Spinal cord (tissue), 10 donors: ENCODE measurements around the gene BMP7. TPM values are rescaled to one million over a fixed set of nuclear protein-coding genes. Genes with fewer than 3 reads are reported as not detected.
A peak's percentile ranks its signal among the peaks of the same experiment; 100 is the strongest.

Source experiments
- DNase-seq, 6 donors: peaks; one replicate each; pipeline versions ENCODE4 v3.0.0 to v3.0.0-alpha.2; 2013 to 2015; ENCODE audit warnings: low spot score in 6 of 6, low read depth in 4 of 6
- H3K27ac ChIP-seq: one replicate; pipeline ENCODE4 v1.5.1; 2013; ENCODE audit warnings: low read depth, low read length, control low read depth
- H3K27me3 ChIP-seq: one replicate; pipeline ENCODE4 v1.6.1; 2013; ENCODE audit warnings: low read length; ENCODE audit not compliant: control insufficient read depth, insufficient read depth
- H3K36me3 ChIP-seq: one replicate; pipeline ENCODE4 v1.6.1; 2013; ENCODE audit warnings: low read length; ENCODE audit not compliant: control insufficient read depth, insufficient read depth
- H3K4me1 ChIP-seq: one replicate; pipeline ENCODE4 v1.6.1; 2013; ENCODE audit warnings: low read length; ENCODE audit not compliant: control insufficient read depth, insufficient read depth
- H3K4me3 ChIP-seq: one replicate; pipeline ENCODE4 v1.5.1; 2013; ENCODE audit warnings: low read depth, low read length, control low read depth
- H3K9me3 ChIP-seq: one replicate; pipeline ENCODE4 v1.6.1; 2013; ENCODE audit warnings: low read length; ENCODE audit not compliant: control insufficient read depth, insufficient read depth
- WGBS: methylation state at CpG from one replicate; pipeline ENCODE4 v1.1.5; 2013; ENCODE audit warnings: missing lambda C conversion rate; ENCODE audit not compliant: insufficient coverage; 5-methylcytosine and 5-hydroxymethylcytosine counted together
- polyA plus RNA-seq, 2 donors: library from polyadenylated mRNA; unstranded; fragments of 120-200 nt; gene quantifications; one replicate each; pipeline ENCODE4 v1.2.1, GENCODE V29; 2013; ENCODE audit not compliant: insufficient read length in 2 of 2
- total RNA-seq, 2 donors: library from RNA; depleted of rRNA in 1 of 2; stranded (reverse); fragments of 120-200 nt in 1 of 2; fragments of >200 nt in 1 of 2; gene quantifications; one replicate each; pipeline versions ENCODE4 v1.2.3 to v1.2.4, GENCODE V29; 2013 to 2014
- donor health status: healthy.

BMP7 gene
- total and polyA plus RNA-seq, 4 donors, result 25.4 to 67.9 (median 54.7) TPM

GRCh38 chr20:57145089-57145631, 121.3 kb downstream of the BMP7 start:
- H3K4me1 ChIP-seq, result peaks cover 27% of the 10 kb centered on the region
- H3K4me3 ChIP-seq, result no peak overlapping the region
- H3K27ac ChIP-seq, result no peak overlapping the region
- H3K36me3 ChIP-seq, result no peaks in the 10 kb centered on the region
- H3K27me3 ChIP-seq, result no peaks in the 10 kb centered on the region
- peak in 1 of 6 donors; percentile 28 for DNase-seq
- WGBS, result 83% methylated on average over 7 of the region's 8 CpGs
- no peaks in the 10 kb centered on the region for H3K9me3 ChIP-seq

- Histone ChIP-seq H3K4me1 (peaks cover 23% of the 10 kb centered on the region), H3K36me3 (no peaks in the 10 kb centered on the region), H3K27me3 (no peaks in the 10 kb centered on the region), H3K9me3 (no peaks in the 10 kb centered on the region), H3K4me3 (no peak overlapping the region), H3K27ac (no peak overlapping the region)
- 86% methylated on average over 9 of the region's 9 CpGs for whole genome bisulfite sequencing
- no peak for DNase-seq
Observed at GRCh38 chr20:57143173-57143572, 123.3 kb downstream of the BMP7 start.

- peaks cover 19% of the 10 kb centered on the region for H3K4me1 ChIP-seq
- no peaks in the 10 kb centered on the region for H3K36me3 ChIP-seq
- H3K27ac ChIP-seq, result no peak overlapping the region
- H3K9me3 ChIP-seq, result no peaks in the 10 kb centered on the region
- WGBS, result 51% methylated on average over 12 of the region's 12 CpGs
- peak in 1 of 6 donors; percentile 41 for DNase-seq
- H3K27me3 ChIP-seq, result no peaks in the 10 kb centered on the region
- no peak overlapping the region for H3K4me3 ChIP-seq
Observed at GRCh38 chr20:57142667-57143066, 123.8 kb downstream of the BMP7 start.

GRCh38 chr20:57141492-57141891, 124.9 kb downstream of the BMP7 start:
- H3K9me3 ChIP-seq, result no peaks in the 10 kb centered on the region
- H3K27ac ChIP-seq, result no peak overlapping the region
- H3K4me1 ChIP-seq, result peaks cover 19% of the 10 kb centered on the region
- no CpG with 5 or more reads among the region's 1 CpG for WGBS
- no peaks in the 10 kb centered on the region for H3K27me3 ChIP-seq
- H3K4me3 ChIP-seq, result no peak overlapping the region
- DNase-seq, result no peak
- no peaks in the 10 kb centered on the region for H3K36me3 ChIP-seq

- peaks cover 19% of the 10 kb centered on the region for H3K4me1 ChIP-seq
Observed at GRCh38 chr20:57140416-57140965, 126.0 kb downstream of the BMP7 start.

GRCh38 chr20:57139342-57140093, 126.9 kb downstream of the BMP7 start:
- no peaks in the 10 kb centered on the region for H3K9me3 ChIP-seq
- H3K27me3 ChIP-seq, result no peaks in the 10 kb centered on the region
- H3K4me1 ChIP-seq, result peaks cover 19% of the 10 kb centered on the region
- DNase-seq, result no peak
- H3K36me3 ChIP-seq, result no peaks in the 10 kb centered on the region
- H3K27ac ChIP-seq, result no peak overlapping the region
- no peak overlapping the region for H3K4me3 ChIP-seq
- 92% methylated on average over 4 of the region's 8 CpGs for WGBS

More at GRCh38 chr20:57140416-57140965, 126.0 kb downstream of the BMP7 start:
- H3K27me3 ChIP-seq, result no peaks in the 10 kb centered on the region
- no peak overlapping the region for H3K4me3 ChIP-seq
- 82% methylated on average over 5 of the region's 7 CpGs for WGBS
- DNase-seq, result no peak
- H3K9me3 ChIP-seq, result no peaks in the 10 kb centered on the region
- no peak overlapping the region for H3K27ac ChIP-seq
- H3K36me3 ChIP-seq, result no peaks in the 10 kb centered on the region

- H3K9me3 ChIP-seq, result no peaks in the 10 kb centered on the region
- 71% methylated on average over 10 of the region's 17 CpGs for WGBS
- no peaks in the 10 kb centered on the region for H3K36me3 ChIP-seq
- H3K27me3 ChIP-seq, result no peaks in the 10 kb centered on the region
- H3K4me1 ChIP-seq, result peaks cover 19% of the 10 kb centered on the region
- no peak overlapping the region for H3K27ac ChIP-seq
- DNase-seq, result peak in 1 of 6 donors; percentile 78
- H3K4me3 ChIP-seq, result no peak overlapping the region
Observed at GRCh38 chr20:57138198-57138995, 128.0 kb downstream of the BMP7 start.

GRCh38 chr20:57137676-57138075, 128.8 kb downstream of the BMP7 start:
- H3K4me1 ChIP-seq, result peaks cover 12% of the 10 kb centered on the region
- H3K27me3 ChIP-seq, result no peaks in the 10 kb centered on the region
- no peak overlapping the region for H3K27ac ChIP-seq
- WGBS, result 71% methylated on average over 1 of the region's 1 CpG
- no peak overlapping the region for H3K4me3 ChIP-seq
- H3K9me3 ChIP-seq, result no peaks in the 10 kb centered on the region
- DNase-seq, result no peak
- no peaks in the 10 kb centered on the region for H3K36me3 ChIP-seq

GRCh38 chr20:57136734-57137133, 129.7 kb downstream of the BMP7 start:
- Histone ChIP-seq H3K36me3 (no peaks in the 10 kb centered on the region), H3K9me3 (no peaks in the 10 kb centered on the region), H3K4me1 (peaks cover 3% of the 10 kb centered on the region), H3K4me3 (no peak overlapping the region), H3K27ac (no peak overlapping the region), H3K27me3 (no peaks in the 10 kb centered on the region)
- WGBS, result 100% methylated on average over 2 of the region's 7 CpGs
- DNase-seq, result no peak
